Osteocyte (in vitro differentiated cells): ENCODE data around the gene HEATR3. TPM values are rescaled to one million over a fixed set of nuclear protein-coding genes. Genes with fewer than 3 reads are reported as not detected.

Experiments
- DNase-seq: peaks from one replicate; pipeline ENCODE4 v3.0.0; 2021; ENCODE audit warnings: mixed read lengths; ENCODE audit not compliant: unreplicated experiment; ENCODE audit errors: extremely low spot score
- H3K27ac Mint-ChIP-seq: one replicate; pipeline ENCODE4 v1.8.0; 2021; ENCODE audit warnings: mild to moderate bottlenecking, mixed read lengths; ENCODE audit not compliant: unreplicated experiment
- H3K27me3 Mint-ChIP-seq: one replicate; pipeline ENCODE4 v1.8.0; 2021; ENCODE audit warnings: mixed read lengths; ENCODE audit not compliant: unreplicated experiment
- H3K36me3 Mint-ChIP-seq: one replicate; pipeline ENCODE4 v1.8.0; 2021; ENCODE audit warnings: mixed read lengths; ENCODE audit not compliant: unreplicated experiment
- H3K4me1 Mint-ChIP-seq: one replicate; pipeline ENCODE4 v1.8.0; 2021; ENCODE audit warnings: mixed read lengths; ENCODE audit not compliant: unreplicated experiment
- H3K4me3 Mint-ChIP-seq: one replicate; pipeline ENCODE4 v1.8.0; 2021; ENCODE audit warnings: mild to moderate bottlenecking, moderate library complexity, mixed read lengths; ENCODE audit not compliant: unreplicated experiment
- H3K9me3 Mint-ChIP-seq: one replicate; pipeline ENCODE4 v1.8.0; 2021; ENCODE audit warnings: mixed read lengths; ENCODE audit not compliant: unreplicated experiment
- total RNA-seq: library from RNA; stranded (reverse); gene quantifications from 2 replicates; pipeline ENCODE4 v1.2.1, GENCODE V29; 2021
- TF ChIP-seq, protein P1 (sequence below): fragments of 200-600 bp; sonication (generic); IDR thresholded peaks from 2 replicates; pipeline ENCODE4 v1.5.0; 2021; ENCODE audit warnings: antibody characterized with exemption, mild to moderate bottlenecking, moderate library complexity

The HEATR3 gene
- total RNA-seq, 1 donor from 2014 or later: 19.4 TPM

DNA sequence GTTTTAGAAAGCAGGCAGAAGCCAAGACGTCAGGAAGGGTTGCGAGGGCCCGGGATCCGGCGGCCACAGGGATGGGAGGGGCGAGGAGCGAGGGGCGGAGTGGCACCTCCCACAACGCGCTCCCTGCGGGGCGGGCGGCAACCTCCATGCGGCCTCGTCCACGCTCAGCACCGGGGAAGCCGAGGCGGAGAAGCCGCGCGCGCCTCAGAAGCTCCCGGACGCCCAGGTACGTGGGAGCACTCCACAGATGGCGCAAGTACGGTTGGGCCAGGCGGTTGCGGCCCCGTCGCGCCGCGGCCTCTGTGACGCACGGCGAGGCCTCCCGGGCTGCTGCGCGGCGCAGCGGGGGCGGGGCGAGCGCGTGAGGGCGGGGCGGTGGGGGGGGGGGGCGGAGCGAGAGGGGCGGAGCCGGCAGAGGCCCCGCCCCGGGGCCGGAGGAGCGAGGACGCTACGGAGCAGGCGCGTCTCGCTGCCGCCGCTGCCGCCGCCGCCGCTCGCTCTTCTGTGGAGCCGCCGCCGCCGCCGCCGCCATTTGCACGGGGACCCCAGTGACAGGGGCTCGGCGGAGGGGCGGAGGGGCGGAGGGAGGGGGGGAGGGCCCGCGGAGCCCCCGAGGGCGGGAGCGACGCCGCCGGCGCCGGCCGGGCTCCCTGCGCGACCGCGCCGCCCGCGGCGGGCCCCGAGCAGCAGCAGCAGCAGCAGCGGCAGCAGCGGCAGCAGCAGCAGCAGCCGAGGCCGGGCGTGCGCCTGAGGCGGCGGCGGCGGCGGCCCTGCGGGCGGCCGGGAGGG, 87.2 kb downstream of the HEATR3 start, which contains the start of gene TENT4B:
TENT4B (plus strand) TSS at position 500 of the 789 bp plus-strand sequence. CDS start 316 bp downstream, outside the sequence.
- Mint-ChIP-seq H3K27ac (peak within 1 kb of the TSS; percentile 74), H3K9me3 (no peaks in the 10 kb centered on the region), H3K4me1 (peaks cover 34% of the 10 kb centered on the region), H3K36me3 (no peaks in the 10 kb centered on the region), H3K4me3 (peak within 1 kb of the TSS; percentile 77), H3K27me3 (no peaks in the 10 kb centered on the region)
- peak; percentile 94 for DNase-seq
- TF ChIP-seq, protein P1, sequence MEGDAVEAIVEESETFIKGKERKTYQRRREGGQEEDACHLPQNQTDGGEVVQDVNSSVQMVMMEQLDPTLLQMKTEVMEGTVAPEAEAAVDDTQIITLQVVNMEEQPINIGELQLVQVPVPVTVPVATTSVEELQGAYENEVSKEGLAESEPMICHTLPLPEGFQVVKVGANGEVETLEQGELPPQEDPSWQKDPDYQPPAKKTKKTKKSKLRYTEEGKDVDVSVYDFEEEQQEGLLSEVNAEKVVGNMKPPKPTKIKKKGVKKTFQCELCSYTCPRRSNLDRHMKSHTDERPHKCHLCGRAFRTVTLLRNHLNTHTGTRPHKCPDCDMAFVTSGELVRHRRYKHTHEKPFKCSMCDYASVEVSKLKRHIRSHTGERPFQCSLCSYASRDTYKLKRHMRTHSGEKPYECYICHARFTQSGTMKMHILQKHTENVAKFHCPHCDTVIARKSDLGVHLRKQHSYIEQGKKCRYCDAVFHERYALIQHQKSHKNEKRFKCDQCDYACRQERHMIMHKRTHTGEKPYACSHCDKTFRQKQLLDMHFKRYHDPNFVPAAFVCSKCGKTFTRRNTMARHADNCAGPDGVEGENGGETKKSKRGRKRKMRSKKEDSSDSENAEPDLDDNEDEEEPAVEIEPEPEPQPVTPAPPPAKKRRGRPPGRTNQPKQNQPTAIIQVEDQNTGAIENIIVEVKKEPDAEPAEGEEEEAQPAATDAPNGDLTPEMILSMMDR: no peak

DNA sequence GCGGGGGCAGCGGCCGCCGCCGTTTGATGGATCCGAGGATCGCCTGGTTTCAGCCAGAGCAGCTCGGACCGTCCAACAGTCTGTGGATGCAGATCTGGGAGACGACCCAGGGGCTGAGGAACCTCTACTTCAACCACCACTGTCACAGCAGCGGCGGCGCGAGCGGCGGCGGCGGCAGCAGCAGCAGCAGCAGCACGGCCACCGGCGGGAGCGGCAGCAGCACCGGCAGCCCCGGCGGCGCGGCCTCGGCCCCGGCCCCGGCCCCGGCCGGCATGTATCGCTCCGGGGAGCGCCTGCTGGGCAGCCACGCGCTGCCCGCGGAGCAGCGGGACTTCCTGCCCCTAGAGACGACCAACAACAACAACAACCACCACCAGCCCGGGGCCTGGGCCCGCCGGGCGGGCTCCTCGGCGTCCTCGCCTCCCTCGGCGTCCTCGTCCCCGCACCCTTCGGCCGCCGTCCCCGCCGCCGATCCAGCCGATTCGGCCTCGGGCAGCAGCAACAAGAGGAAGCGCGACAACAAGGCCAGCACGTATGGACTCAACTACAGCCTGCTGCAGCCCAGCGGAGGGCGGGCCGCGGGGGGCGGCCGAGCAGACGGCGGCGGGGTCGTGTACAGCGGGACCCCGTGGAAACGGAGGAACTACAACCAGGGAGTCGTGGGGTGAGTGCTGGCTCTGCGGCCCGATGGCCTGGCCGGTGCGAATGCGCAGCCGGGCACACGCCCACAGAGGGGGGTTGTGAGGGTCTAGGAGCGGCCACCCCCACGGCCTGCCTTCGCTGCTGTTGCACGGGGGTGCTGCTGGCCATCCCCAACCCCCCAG, 88.0 kb downstream of the HEATR3 start:
- H3K27ac Mint-ChIP-seq: peak overlapping the region; percentile 48
- TF ChIP-seq, protein P1: no peak
- H3K4me1 Mint-ChIP-seq: peaks cover 35% of the 10 kb centered on the region
- no peaks in the 10 kb centered on the region for H3K9me3 Mint-ChIP-seq
- H3K4me3 Mint-ChIP-seq: peak overlapping the region; percentile 77
- no peaks in the 10 kb centered on the region for H3K36me3 Mint-ChIP-seq
- H3K27me3 Mint-ChIP-seq: no peaks in the 10 kb centered on the region
- DNase-seq: no peak

DNA sequence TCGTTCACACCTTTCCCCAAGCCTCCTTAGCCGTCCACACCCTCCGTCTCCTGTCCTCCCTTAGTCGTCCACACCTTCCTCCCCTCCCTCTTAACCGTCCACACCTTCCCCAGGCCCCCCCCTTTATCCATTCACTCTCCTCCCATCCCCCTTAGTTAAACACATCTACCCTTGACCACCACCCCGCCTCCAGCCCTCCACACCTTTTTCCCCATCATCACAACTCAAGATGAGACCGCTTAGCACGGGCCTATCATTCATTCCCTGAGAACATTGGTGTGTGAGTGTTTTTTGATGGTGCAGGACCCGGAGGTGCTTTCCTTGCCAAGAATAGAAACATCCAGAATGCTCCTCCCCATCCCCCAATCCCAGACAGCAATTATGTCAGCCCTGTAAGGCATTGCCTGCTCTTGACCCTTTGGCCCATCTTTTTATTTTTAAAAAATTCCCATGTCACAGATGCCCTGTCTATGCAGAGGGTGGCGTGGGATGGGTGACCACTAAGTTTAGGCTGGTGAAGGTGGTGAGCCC, 88.7 kb downstream of the HEATR3 start:
- peak overlapping the region; percentile 48 for H3K27ac Mint-ChIP-seq
- TF ChIP-seq, protein P1: no peak

DNA sequence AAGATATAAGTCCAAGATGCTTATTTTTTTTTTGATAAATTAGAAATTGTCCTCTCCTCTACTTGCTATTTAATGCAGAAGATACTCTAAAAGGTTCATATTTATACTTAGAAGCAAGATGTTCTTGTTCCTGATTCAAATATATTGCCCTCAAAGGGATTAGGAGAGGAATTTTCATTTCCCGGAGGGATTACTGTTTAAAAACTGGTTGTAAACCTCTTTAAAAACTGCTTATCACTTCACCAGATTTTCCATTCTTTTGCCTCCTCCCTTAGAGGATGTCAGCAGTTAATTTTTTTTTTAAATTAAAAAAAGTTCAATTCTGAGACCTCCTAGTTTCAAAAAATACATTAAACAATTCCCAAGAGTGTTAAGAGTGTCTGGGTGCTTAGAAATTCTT, 90.2 kb downstream of the HEATR3 start:
- H3K27ac Mint-ChIP-seq: no peak overlapping the region
- H3K4me3 Mint-ChIP-seq: peak overlapping the region; percentile 77

More for the DNA sequence above, 88.7 kb downstream of the HEATR3 start:
- Mint-ChIP-seq H3K27me3 (no peaks in the 10 kb centered on the region), H3K9me3 (no peaks in the 10 kb centered on the region), H3K4me1 (peaks cover 37% of the 10 kb centered on the region), H3K4me3 (peak overlapping the region; percentile 77), H3K36me3 (no peaks in the 10 kb centered on the region)
- DNase-seq: no peak

More for the DNA sequence above, 90.2 kb downstream of the HEATR3 start:
- Mint-ChIP-seq H3K4me1 (peaks cover 44% of the 10 kb centered on the region), H3K36me3 (peaks cover 2% of the 10 kb centered on the region), H3K9me3 (no peaks in the 10 kb centered on the region), H3K27me3 (no peaks in the 10 kb centered on the region)
- no peak for DNase-seq
- TF ChIP-seq, protein P1: no peak

Other genes with a start within 250 kb of the HEATR3 start
- gene ZNF423, start 209.9 kb upstream of the HEATR3 start, total RNA-seq: 25.1 and 26.5 TPM in 2 replicates
- 19.7 and 23.0 TPM in 2 replicates for gene CNEP1R1, start 40.7 kb upstream of the HEATR3 start, total RNA-seq
- 9.6 and 11.1 TPM in 2 replicates for gene TENT4B, start 87.3 kb downstream of the HEATR3 start, total RNA-seq
- 4.6 TPM in 2 replicates for gene ADCY7, start 200.6 kb downstream of the HEATR3 start, total RNA-seq